ENCODE measurements around the gene SIPA1.

DNA sequence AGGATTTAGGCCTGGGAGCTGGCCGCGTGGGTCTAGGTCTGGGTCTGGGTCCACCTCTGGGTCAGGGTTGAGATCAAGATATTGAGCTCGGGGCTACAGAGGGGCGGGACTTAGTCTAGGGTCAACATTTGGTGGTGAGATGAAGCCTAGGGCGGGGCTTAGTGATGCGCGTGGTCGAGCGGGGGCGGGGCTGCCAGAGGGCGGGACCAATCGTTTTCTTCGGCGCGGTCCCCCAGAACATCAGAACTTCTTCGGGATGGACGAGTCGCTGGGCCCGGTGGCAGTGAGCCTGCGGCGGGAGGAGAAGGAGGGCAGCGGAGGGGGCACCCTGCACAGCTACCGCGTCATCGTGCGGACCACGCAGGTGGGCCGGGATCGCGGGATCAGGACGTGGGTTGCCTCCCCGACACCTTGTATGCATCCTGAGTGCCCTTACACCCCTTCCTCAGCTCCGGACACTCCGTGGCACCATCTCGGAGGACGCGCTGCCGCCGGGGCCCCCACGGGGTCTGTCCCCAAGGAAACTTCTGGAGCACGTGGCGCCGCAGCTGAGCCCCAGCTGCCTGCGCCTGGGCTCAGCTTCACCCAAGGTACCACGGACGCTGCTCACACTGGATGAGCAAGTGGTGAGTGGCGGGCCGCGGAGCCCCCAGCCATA, 4.2 kb downstream of the SIPA1 start:
- TF ChIP-seq, protein P1, sequence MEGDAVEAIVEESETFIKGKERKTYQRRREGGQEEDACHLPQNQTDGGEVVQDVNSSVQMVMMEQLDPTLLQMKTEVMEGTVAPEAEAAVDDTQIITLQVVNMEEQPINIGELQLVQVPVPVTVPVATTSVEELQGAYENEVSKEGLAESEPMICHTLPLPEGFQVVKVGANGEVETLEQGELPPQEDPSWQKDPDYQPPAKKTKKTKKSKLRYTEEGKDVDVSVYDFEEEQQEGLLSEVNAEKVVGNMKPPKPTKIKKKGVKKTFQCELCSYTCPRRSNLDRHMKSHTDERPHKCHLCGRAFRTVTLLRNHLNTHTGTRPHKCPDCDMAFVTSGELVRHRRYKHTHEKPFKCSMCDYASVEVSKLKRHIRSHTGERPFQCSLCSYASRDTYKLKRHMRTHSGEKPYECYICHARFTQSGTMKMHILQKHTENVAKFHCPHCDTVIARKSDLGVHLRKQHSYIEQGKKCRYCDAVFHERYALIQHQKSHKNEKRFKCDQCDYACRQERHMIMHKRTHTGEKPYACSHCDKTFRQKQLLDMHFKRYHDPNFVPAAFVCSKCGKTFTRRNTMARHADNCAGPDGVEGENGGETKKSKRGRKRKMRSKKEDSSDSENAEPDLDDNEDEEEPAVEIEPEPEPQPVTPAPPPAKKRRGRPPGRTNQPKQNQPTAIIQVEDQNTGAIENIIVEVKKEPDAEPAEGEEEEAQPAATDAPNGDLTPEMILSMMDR (IDR thresholded peaks at IDR 0.05): no peak
- TF ChIP-seq POLR2A (IDR thresholded peaks at IDR 0.05): no peak

Measured in Peyer's patch (tissue), 4 donors.